ENCODE data around the gene CACNB2.

CACNB2 gene

DNA sequence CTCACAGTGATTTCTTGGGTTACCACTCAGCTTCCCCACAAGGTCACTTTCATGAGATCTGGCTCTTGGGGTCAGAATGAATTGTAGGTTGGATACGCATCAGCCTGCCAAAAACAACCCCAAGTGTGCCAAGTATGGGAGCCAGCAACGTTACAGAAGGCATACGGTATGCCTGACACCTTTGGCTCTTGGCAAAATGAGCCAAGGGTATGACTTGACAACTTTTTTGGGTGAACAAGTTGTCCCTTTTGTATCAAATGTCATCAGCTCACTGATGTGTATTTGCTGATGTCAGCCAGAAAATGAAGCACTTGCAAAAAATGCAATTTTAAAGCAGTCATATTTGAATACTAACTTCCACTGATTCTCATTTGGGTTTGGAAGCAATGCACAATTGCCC is 168.4 kb downstream of the CACNB2 start:
- peaks cover 0 to 6% of the 10 kb centered on the region in 2 experiments for H3K27me3 ChIP-seq (ENCODE audit: control insufficient read depth in 1 of 2, insufficient read depth in 1 of 2, low read length in 2 of 2)
- H3K79me1 ChIP-seq (replicated peaks; ENCODE audit: low read length, poor library complexity, severe bottlenecking) = no peaks in the 10 kb centered on the region
- no peak overlapping the region for H2BK120ac ChIP-seq (ENCODE audit: low read depth, low read length)
- H2BK5ac ChIP-seq (ENCODE audit: low read depth, low read length, poor library complexity, severe bottlenecking) = no peak overlapping the region
- H3K9me3 ChIP-seq (ENCODE audit: control insufficient read depth, low read length) = no peaks in the 10 kb centered on the region
- no peak overlapping the region for H2AK5ac ChIP-seq (ENCODE audit: low read length, severe bottlenecking)
- H3K14ac ChIP-seq (ENCODE audit: low read length in 2 of 2) = no peak overlapping the region
- WGBS = 72% methylated on average over 3 of the region's 3 CpGs
- peaks cover 2% of the 10 kb centered on the region for H3K4me1 ChIP-seq (ENCODE audit: control insufficient read depth, insufficient read depth, low read depth, low read length)
- no peak overlapping the region for H4K91ac ChIP-seq (ENCODE audit: low read length)
- H3K36me3 ChIP-seq (ENCODE audit: control insufficient read depth in 1 of 2, insufficient read depth in 2 of 2, low read depth in 1 of 2, low read length in 2 of 2) = no peaks in the 10 kb centered on the region
- no peak overlapping the region for H3K4ac ChIP-seq (ENCODE audit: low read depth in 1 of 2, low read length in 2 of 2)
- H2BK15ac ChIP-seq (ENCODE audit: low read depth, poor library complexity, severe bottlenecking) = no peak overlapping the region
- H3K23ac ChIP-seq (ENCODE audit: low read length in 2 of 2) = no peak overlapping the region
- no peak overlapping the region for H3K9ac ChIP-seq (ENCODE audit: low read length)
- no peak overlapping the region for H2AFZ ChIP-seq (ENCODE audit: low read depth, low read length)
- H3K4me3 ChIP-seq (ENCODE audit: insufficient read depth in 1 of 2, low read depth in 1 of 2, low read length in 2 of 2) = no peak overlapping the region
- no peak overlapping the region for H3K4me2 ChIP-seq (ENCODE audit: low read length, poor library complexity, severe bottlenecking)
- no peak for DNase-seq
- H2BK12ac ChIP-seq (ENCODE audit: low read length in 2 of 2) = no peak overlapping the region
- no peak overlapping the region for H3K27ac ChIP-seq (ENCODE audit: low read length, poor library complexity, severe bottlenecking)
- H3K18ac ChIP-seq (ENCODE audit: low read depth in 1 of 2, low read length in 2 of 2) = no peak overlapping the region
- no peak overlapping the region for H4K8ac ChIP-seq (ENCODE audit: low read length)

DNA sequence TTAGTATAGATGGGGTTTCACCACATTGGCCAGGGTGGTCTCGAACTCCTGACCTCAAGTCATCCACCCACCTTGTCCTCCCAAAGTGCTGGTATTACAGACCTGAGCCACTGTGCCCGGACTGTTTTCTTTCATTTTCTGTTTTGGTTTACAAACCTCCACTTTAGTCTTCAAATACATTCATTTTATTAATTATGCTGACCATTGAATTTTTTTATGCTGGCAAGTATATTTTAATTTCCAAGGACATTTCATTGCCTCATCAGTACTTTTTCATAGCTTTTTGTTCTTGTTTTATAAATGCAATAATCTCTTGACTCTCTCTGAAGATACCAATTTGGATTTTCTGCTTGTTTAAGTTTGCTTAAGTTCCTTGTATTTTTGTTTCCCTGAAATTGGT is 170.5 kb downstream of the CACNB2 start:
- no peak for DNase-seq
- Histone ChIP-seq H2AK5ac (ENCODE audit: low read length, severe bottlenecking) (no peak overlapping the region), H3K4ac (ENCODE audit: low read depth in 1 of 2, low read length in 2 of 2) (no peak overlapping the region), H2AFZ (ENCODE audit: low read depth, low read length) (no peak overlapping the region), H3K9ac (ENCODE audit: low read length) (no peak overlapping the region), H2BK12ac (ENCODE audit: low read length in 2 of 2) (no peak overlapping the region), H3K9me3 (ENCODE audit: control insufficient read depth, low read length) (no peaks in the 10 kb centered on the region), H3K18ac (ENCODE audit: low read depth in 1 of 2, low read length in 2 of 2) (no peak overlapping the region), H3K4me3 (ENCODE audit: insufficient read depth in 1 of 2, low read depth in 1 of 2, low read length in 2 of 2) (no peak overlapping the region), H4K91ac (ENCODE audit: low read length) (no peak overlapping the region), H3K4me2 (ENCODE audit: low read length, poor library complexity, severe bottlenecking) (no peak overlapping the region), H3K4me1 (ENCODE audit: control insufficient read depth, insufficient read depth, low read depth, low read length) (peaks cover 2% of the 10 kb centered on the region), H3K23ac (ENCODE audit: low read length in 2 of 2) (no peak overlapping the region), H2BK15ac (ENCODE audit: low read depth, poor library complexity, severe bottlenecking) (no peak overlapping the region), H3K27ac (ENCODE audit: low read length, poor library complexity, severe bottlenecking) (no peak overlapping the region), H3K79me1 (replicated peaks; ENCODE audit: low read length, poor library complexity, severe bottlenecking) (no peaks in the 10 kb centered on the region), H2BK5ac (ENCODE audit: low read depth, low read length, poor library complexity, severe bottlenecking) (no peak overlapping the region), H3K36me3 (ENCODE audit: control insufficient read depth in 1 of 2, insufficient read depth in 2 of 2, low read depth in 1 of 2, low read length in 2 of 2) (no peaks in the 10 kb centered on the region), H4K8ac (ENCODE audit: low read length) (no peak overlapping the region), H3K27me3 (ENCODE audit: control insufficient read depth in 1 of 2, insufficient read depth in 1 of 2, low read length in 2 of 2) (peaks cover 0 to 3% of the 10 kb centered on the region in 2 experiments), H2BK120ac (ENCODE audit: low read depth, low read length) (no peak overlapping the region), H3K14ac (ENCODE audit: low read length in 2 of 2) (no peak overlapping the region)
- WGBS = 50% methylated on average over 1 of the region's 2 CpGs

DNA sequence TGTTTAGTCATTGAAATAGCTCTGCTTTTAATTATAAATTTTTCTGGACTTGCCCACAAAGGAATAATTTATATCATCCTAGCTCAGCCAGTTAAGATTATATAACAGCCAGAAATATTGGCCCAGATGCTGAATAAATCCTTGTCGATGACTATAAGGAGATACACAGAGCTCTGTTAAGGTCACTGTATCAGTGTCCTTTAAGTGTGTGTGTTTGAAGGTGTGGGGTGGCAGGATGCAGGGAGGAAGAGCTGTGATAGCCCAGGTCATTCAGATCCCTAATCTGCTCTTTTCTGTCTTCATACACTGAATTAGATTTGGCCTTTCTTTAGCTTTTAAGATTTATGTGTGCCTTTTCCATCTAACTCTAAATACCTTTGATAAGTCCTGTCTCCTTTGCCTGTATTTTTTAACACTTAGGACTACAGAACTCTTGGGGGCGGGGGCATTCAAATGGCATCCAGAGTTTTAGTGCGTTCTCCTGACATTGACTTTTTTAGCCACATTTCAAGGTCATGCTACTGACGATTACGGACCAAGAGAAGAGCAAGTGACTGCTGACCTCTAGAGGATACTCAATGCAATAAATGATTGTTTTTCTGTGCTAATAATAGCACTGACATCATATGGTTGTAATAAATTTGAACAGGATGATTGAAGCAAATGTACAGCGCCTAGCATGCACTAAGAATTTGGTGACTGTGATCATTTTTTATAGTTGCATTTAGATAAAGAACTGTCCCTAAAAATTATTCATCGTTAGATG is 172.3 kb downstream of the CACNB2 start:
- H4K8ac ChIP-seq (ENCODE audit: low read length) = no peak overlapping the region
- H3K4ac ChIP-seq (ENCODE audit: low read depth in 1 of 2, low read length in 2 of 2) = no peak overlapping the region
- H2BK120ac ChIP-seq (ENCODE audit: low read depth, low read length) = no peak overlapping the region
- H3K4me1 ChIP-seq (ENCODE audit: control insufficient read depth, insufficient read depth, low read depth, low read length) = peaks cover 2% of the 10 kb centered on the region
- H2BK5ac ChIP-seq (ENCODE audit: low read depth, low read length, poor library complexity, severe bottlenecking) = no peak overlapping the region
- H3K18ac ChIP-seq (ENCODE audit: low read depth in 1 of 2, low read length in 2 of 2) = no peak overlapping the region
- H3K9ac ChIP-seq (ENCODE audit: low read length) = peak overlapping the region; percentile 70
- no peak overlapping the region for H2AFZ ChIP-seq (ENCODE audit: low read depth, low read length)
- 37% methylated on average over 5 of the region's 7 CpGs for WGBS
- DNase-seq = peak; percentile 30
- no peak overlapping the region for H2BK12ac ChIP-seq (ENCODE audit: low read length in 2 of 2)
- H3K4me2 ChIP-seq (ENCODE audit: low read length, poor library complexity, severe bottlenecking) = no peak overlapping the region
- no peak overlapping the region for H3K23ac ChIP-seq (ENCODE audit: low read length in 2 of 2)
- no peak overlapping the region for H2AK5ac ChIP-seq (ENCODE audit: low read length, severe bottlenecking)
- no peak overlapping the region for H2BK15ac ChIP-seq (ENCODE audit: low read depth, poor library complexity, severe bottlenecking)
- no peak overlapping the region for H3K27ac ChIP-seq (ENCODE audit: low read length, poor library complexity, severe bottlenecking)
- no peaks in the 10 kb centered on the region for H3K9me3 ChIP-seq (ENCODE audit: control insufficient read depth, low read length)
- H3K36me3 ChIP-seq (ENCODE audit: control insufficient read depth in 1 of 2, insufficient read depth in 2 of 2, low read depth in 1 of 2, low read length in 2 of 2) = no peaks in the 10 kb centered on the region
- H3K27me3 ChIP-seq (ENCODE audit: control insufficient read depth in 1 of 2, insufficient read depth in 1 of 2, low read length in 2 of 2) = no peaks in the 10 kb centered on the region
- H3K4me3 ChIP-seq (ENCODE audit: insufficient read depth in 1 of 2, low read depth in 1 of 2, low read length in 2 of 2) = peak overlapping the region in 1 of 2 experiments; percentile 37
- H3K14ac ChIP-seq (ENCODE audit: low read length in 2 of 2) = no peak overlapping the region
- H4K91ac ChIP-seq (ENCODE audit: low read length) = no peak overlapping the region
- no peaks in the 10 kb centered on the region for H3K79me1 ChIP-seq (replicated peaks; ENCODE audit: low read length, poor library complexity, severe bottlenecking)

DNA sequence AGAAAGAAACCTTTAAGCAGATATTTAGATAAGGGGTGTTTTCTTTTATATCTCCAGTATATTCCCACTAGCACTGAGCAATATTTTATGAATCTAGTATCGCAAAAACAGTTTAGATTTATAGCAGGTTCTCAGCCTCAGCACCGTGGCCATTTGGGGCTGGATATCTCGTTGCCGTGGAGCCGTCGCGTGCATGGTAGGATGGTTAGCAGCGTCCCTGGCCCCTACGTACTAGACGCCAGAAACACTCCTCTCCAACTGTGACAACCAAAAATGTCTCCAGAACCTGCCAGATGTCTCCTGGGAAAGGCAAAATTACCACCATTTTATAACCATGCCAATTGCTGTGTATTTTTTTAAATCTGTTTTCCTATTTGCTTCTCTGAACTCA is 172.9 kb downstream of the CACNB2 start:
- Histone ChIP-seq H3K27ac (ENCODE audit: low read length, poor library complexity, severe bottlenecking) (no peak overlapping the region), H3K4me3 (ENCODE audit: insufficient read depth in 1 of 2, low read depth in 1 of 2, low read length in 2 of 2) (peak overlapping the region in 1 of 2 experiments; percentile 37), H4K91ac (ENCODE audit: low read length) (no peak overlapping the region), H3K18ac (ENCODE audit: low read depth in 1 of 2, low read length in 2 of 2) (no peak overlapping the region), H2BK12ac (ENCODE audit: low read length in 2 of 2) (no peak overlapping the region), H3K36me3 (ENCODE audit: control insufficient read depth in 1 of 2, insufficient read depth in 2 of 2, low read depth in 1 of 2, low read length in 2 of 2) (no peaks in the 10 kb centered on the region), H4K8ac (ENCODE audit: low read length) (no peak overlapping the region), H2BK120ac (ENCODE audit: low read depth, low read length) (no peak overlapping the region), H2AFZ (ENCODE audit: low read depth, low read length) (no peak overlapping the region), H3K4me2 (ENCODE audit: low read length, poor library complexity, severe bottlenecking) (no peak overlapping the region), H3K9ac (ENCODE audit: low read length) (peak overlapping the region; percentile 70), H3K4me1 (ENCODE audit: control insufficient read depth, insufficient read depth, low read depth, low read length) (peaks cover 2% of the 10 kb centered on the region), H3K23ac (ENCODE audit: low read length in 2 of 2) (no peak overlapping the region), H2BK5ac (ENCODE audit: low read depth, low read length, poor library complexity, severe bottlenecking) (no peak overlapping the region), H2AK5ac (ENCODE audit: low read length, severe bottlenecking) (no peak overlapping the region), H3K79me1 (replicated peaks; ENCODE audit: low read length, poor library complexity, severe bottlenecking) (no peaks in the 10 kb centered on the region), H3K14ac (ENCODE audit: low read length in 2 of 2) (no peak overlapping the region), H3K27me3 (ENCODE audit: control insufficient read depth in 1 of 2, insufficient read depth in 1 of 2, low read length in 2 of 2) (no peaks in the 10 kb centered on the region), H3K4ac (ENCODE audit: low read depth in 1 of 2, low read length in 2 of 2) (no peak overlapping the region), H2BK15ac (ENCODE audit: low read depth, poor library complexity, severe bottlenecking) (no peak overlapping the region), H3K9me3 (ENCODE audit: control insufficient read depth, low read length) (no peaks in the 10 kb centered on the region)
- no peak for DNase-seq
- WGBS = 90% methylated on average over 10 of the region's 10 CpGs

All from mesenchymal stem cell (in vitro differentiated cells and primary cell).